NCI-H82 treated with DMSO at 0.1 percent for 48 hours (cell line): ENCODE results near the gene NPW.
"Not testable (repeated sequence)": the region's sequence is repeated elsewhere in the genome, so short reads cannot be mapped to it uniquely, and the experiment has no call there.

Source experiments
- DNase-seq: peaks from one replicate; lab custom pipeline; 2025; ENCODE audit not compliant: unreplicated experiment; lab: John Stamatoyannopoulos, UW

Gene NPW

GRCh38 chr16:2001456-2002355 is 17.9 kb upstream of the NPW start:
- no peak for DNase-seq

- no peak for DNase-seq
Measured at GRCh38 chr16:2002406-2003230, 17.0 kb upstream of the NPW start.

- DNase-seq, result no peak
Measured at GRCh38 chr16:2003231-2003826, 16.3 kb upstream of the NPW start.

GRCh38 chr16:2003827-2004641 is 15.6 kb upstream of the NPW start:
- peak; percentile 90 for DNase-seq

GRCh38 chr16:2004795-2005517 is 14.6 kb upstream of the NPW start:
- no peak for DNase-seq

- no peak for DNase-seq
Measured at GRCh38 chr16:2005646-2006045, 13.9 kb upstream of the NPW start.

GRCh38 chr16:2006317-2006716 is 13.3 kb upstream of the NPW start:
- no peak for DNase-seq

GRCh38 chr16:2007081-2007836 is 12.3 kb upstream of the NPW start:
- DNase-seq, result no peak

- no peak for DNase-seq
Measured at GRCh38 chr16:2008009-2008526, 11.5 kb upstream of the NPW start.

GRCh38 chr16:2008631-2009163 is 10.9 kb upstream of the NPW start:
- no peak for DNase-seq

GRCh38 chr16:2009164-2009711 is 10.3 kb upstream of the NPW start:
- no peak for DNase-seq

- DNase-seq, result peak; percentile 64
Measured at GRCh38 chr16:2009791-2010510, 9.6 kb upstream of the NPW start, which contains the start of gene ZNF598. Gene ZNF598, minus strand, starts transcription at chr16:2009821.

- DNase-seq, result not testable (repeated sequence)
Measured at GRCh38 chr16:2011726-2012125, 7.9 kb upstream of the NPW start.

- DNase-seq, result no peak
Measured at GRCh38 chr16:2013527-2013926, 6.1 kb upstream of the NPW start.

GRCh38 chr16:2015117-2015946 is 4.3 kb upstream of the NPW start:
- peak; percentile 70 for DNase-seq

- no peak for DNase-seq
Measured at GRCh38 chr16:2015947-2016208, 3.7 kb upstream of the NPW start.

- no peak for DNase-seq
Measured at GRCh38 chr16:2016407-2016922, 3.1 kb upstream of the NPW start.
